Measurements from ENCODE around the gene LRP11. TPM values are rescaled to one million over a fixed set of nuclear protein-coding genes. Genes with fewer than 3 reads are reported as not detected.

LRP11 gene
- total RNA-seq, 1 donor from 2014 or later, result 51.7 TPM

GRCh38 chr6:149771925-149772324 lies 92.2 kb downstream of the LRP11 start:
- Mint-ChIP-seq H3K27ac (ENCODE audit: unreplicated experiment) (no peak overlapping the region), H3K4me3 (ENCODE audit: unreplicated experiment) (no peak overlapping the region), H3K36me3 (ENCODE audit: low read depth, unreplicated experiment) (peaks cover 7% of the 10 kb centered on the region), H3K27me3 (ENCODE audit: unreplicated experiment) (peaks cover 1% of the 10 kb centered on the region), H3K4me1 (ENCODE audit: unreplicated experiment) (no peaks in the 10 kb centered on the region), H3K9me3 (ENCODE audit: unreplicated experiment) (no peaks in the 10 kb centered on the region)
- no peak for TF ChIP-seq CTCF (IDR thresholded peaks at IDR 0.05; ENCODE audit: unreplicated experiment)
- DNase-seq (ENCODE audit: low spot score), result no peak

- Mint-ChIP-seq H3K4me1 (ENCODE audit: unreplicated experiment) (no peaks in the 10 kb centered on the region), H3K9me3 (ENCODE audit: unreplicated experiment) (no peaks in the 10 kb centered on the region), H3K4me3 (ENCODE audit: unreplicated experiment) (no peak overlapping the region), H3K27ac (ENCODE audit: unreplicated experiment) (no peak overlapping the region), H3K36me3 (ENCODE audit: low read depth, unreplicated experiment) (peaks cover 12% of the 10 kb centered on the region), H3K27me3 (ENCODE audit: unreplicated experiment) (peaks cover 1% of the 10 kb centered on the region)
- DNase-seq (ENCODE audit: low spot score), result no peak
- TF ChIP-seq CTCF (IDR thresholded peaks at IDR 0.05; ENCODE audit: unreplicated experiment), result no peak
Observed at GRCh38 chr6:149771185-149771584, 93.0 kb downstream of the LRP11 start.

GRCh38 chr6:149769676-149770075 lies 94.5 kb downstream of the LRP11 start:
- no peak overlapping the region for H3K4me3 Mint-ChIP-seq (ENCODE audit: unreplicated experiment)
- H3K4me1 Mint-ChIP-seq (ENCODE audit: unreplicated experiment), result no peaks in the 10 kb centered on the region
- H3K27me3 Mint-ChIP-seq (ENCODE audit: unreplicated experiment), result peaks cover 1% of the 10 kb centered on the region
- no peak overlapping the region for H3K27ac Mint-ChIP-seq (ENCODE audit: unreplicated experiment)
- TF ChIP-seq CTCF (IDR thresholded peaks at IDR 0.05; ENCODE audit: unreplicated experiment), result no peak
- DNase-seq (ENCODE audit: low spot score), result no peak
- peaks cover 17% of the 10 kb centered on the region for H3K36me3 Mint-ChIP-seq (ENCODE audit: low read depth, unreplicated experiment)
- no peaks in the 10 kb centered on the region for H3K9me3 Mint-ChIP-seq (ENCODE audit: unreplicated experiment)

Other genes with a start within 250 kb of the LRP11 start
- gene KATNA1, start 215.6 kb downstream of the LRP11 start, total RNA-seq (ENCODE audit: unreplicated experiment), result 12.5 TPM
- gene LATS1, start 146.3 kb downstream of the LRP11 start, total RNA-seq (ENCODE audit: unreplicated experiment), result 25.3 TPM
- gene NUP43, start 117.8 kb downstream of the LRP11 start, total RNA-seq (ENCODE audit: unreplicated experiment), result 54.4 TPM
- 58.5 TPM for gene PCMT1, start 114.6 kb downstream of the LRP11 start, total RNA-seq (ENCODE audit: unreplicated experiment)
- gene RAET1E, start 33.8 kb upstream of the LRP11 start, total RNA-seq (ENCODE audit: unreplicated experiment), result 0.28 TPM
- 3.8 TPM for gene RAET1G, start 58.8 kb upstream of the LRP11 start, total RNA-seq (ENCODE audit: unreplicated experiment)
- 9.9 TPM for gene ULBP2, start 77.7 kb upstream of the LRP11 start, total RNA-seq (ENCODE audit: unreplicated experiment)
- gene ULBP1, start 99.6 kb upstream of the LRP11 start, total RNA-seq (ENCODE audit: unreplicated experiment), result 24.8 TPM
- not detected for gene RAET1L, start 161.2 kb upstream of the LRP11 start, total RNA-seq (ENCODE audit: unreplicated experiment)
- 16.0 TPM for gene ULBP3, start 204.8 kb upstream of the LRP11 start, total RNA-seq (ENCODE audit: unreplicated experiment)

All from endothelial cell (in vitro differentiated cells).